Measurements from ENCODE around the gene AP2A2.

The AP2A2 gene

DNA sequence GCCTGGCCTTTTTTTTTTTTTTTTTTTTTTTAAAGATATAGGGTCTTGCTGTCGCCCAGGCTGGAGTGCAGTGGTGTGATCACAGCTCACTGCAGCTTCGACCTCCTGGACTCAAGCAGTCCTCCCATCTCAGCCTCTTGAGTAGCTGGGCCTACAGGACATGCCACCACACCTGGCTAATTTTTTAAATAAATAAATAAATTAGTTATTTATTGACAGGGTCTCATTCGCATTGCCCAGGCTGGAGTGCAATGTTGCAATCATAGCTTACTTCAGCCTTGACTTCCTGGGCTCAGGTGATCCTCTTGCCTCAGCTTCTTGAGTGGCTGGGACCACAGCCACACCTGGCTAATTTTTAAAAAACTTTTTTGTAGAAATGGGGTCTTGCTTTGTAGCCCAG, 10.5 kb downstream of the AP2A2 start:
- Histone ChIP-seq H3K9me3 (ENCODE audit: control insufficient read depth, insufficient read depth, low read depth, low read length) (no peaks in the 10 kb centered on the region), H3K4me3 (ENCODE audit: low read depth, low read length) (no peak overlapping the region), H3K27ac (ENCODE audit: extremely low read depth, low read depth, low read length) (no peak overlapping the region), H3K36me3 (ENCODE audit: control insufficient read depth in 2 of 2, insufficient read depth in 1 of 2, low read length in 2 of 2) (no peaks in the 10 kb centered on the region), H3K4me1 (ENCODE audit: control insufficient read depth, insufficient read depth, low read length) (no peaks in the 10 kb centered on the region)
- TF ChIP-seq ZBTB21 (tag by site-specific recombination; IDR thresholded peaks at IDR 0.05) (no peak), PRDM1 (tag by site-specific recombination; IDR thresholded peaks at IDR 0.05) (no peak)
- ChIA-PET POLR2A (interaction anchor here (0.6 kb wide), 2 partner anchors 47 to 187 kb away, joined by 3 read pairs; no protein-coding TSS in a partner anchor), CTCF (no interaction called here)

DNA sequence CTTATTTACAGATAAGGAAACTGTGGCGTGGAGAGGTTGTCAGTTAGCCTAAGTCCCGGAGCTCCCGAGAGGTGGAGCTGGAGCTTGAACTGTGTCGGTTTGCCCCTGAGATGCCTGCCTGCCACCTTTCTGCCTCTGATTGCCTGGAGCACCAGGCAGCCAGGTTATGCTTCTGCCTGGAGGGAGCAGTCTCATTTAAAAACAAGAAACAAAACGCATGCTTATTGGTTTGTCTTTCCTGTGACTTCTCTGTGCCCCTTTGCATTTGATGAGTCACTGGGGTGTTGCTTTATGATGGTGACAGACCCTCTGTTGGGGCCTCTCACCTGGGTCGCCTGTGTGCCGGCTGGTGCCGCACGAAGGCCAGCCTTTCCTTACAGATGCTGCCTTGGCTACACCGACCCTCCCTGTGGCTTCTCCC, 12.2 kb downstream of the AP2A2 start:
- no peak overlapping the region for H3K4me3 ChIP-seq (ENCODE audit: low read depth, low read length)
- POLR2A ChIA-PET = no interaction called here
- no peaks in the 10 kb centered on the region for H3K9me3 ChIP-seq (ENCODE audit: control insufficient read depth, insufficient read depth, low read depth, low read length)
- H3K36me3 ChIP-seq (ENCODE audit: control insufficient read depth in 2 of 2, insufficient read depth in 1 of 2, low read length in 2 of 2) = no peaks in the 10 kb centered on the region
- CTCF ChIA-PET = interaction anchor here (0.6 kb wide), 1 partner anchor 94 kb away, joined by 3 read pairs; no protein-coding TSS in a partner anchor
- H3K4me1 ChIP-seq (ENCODE audit: control insufficient read depth, insufficient read depth, low read length) = no peaks in the 10 kb centered on the region
- no peak overlapping the region for H3K27ac ChIP-seq (ENCODE audit: extremely low read depth, low read depth, low read length)
- TF ChIP-seq ZNF426 (tag by site-specific recombination; IDR thresholded peaks at IDR 0.05) = no peak
- TF ChIP-seq, protein P1, sequence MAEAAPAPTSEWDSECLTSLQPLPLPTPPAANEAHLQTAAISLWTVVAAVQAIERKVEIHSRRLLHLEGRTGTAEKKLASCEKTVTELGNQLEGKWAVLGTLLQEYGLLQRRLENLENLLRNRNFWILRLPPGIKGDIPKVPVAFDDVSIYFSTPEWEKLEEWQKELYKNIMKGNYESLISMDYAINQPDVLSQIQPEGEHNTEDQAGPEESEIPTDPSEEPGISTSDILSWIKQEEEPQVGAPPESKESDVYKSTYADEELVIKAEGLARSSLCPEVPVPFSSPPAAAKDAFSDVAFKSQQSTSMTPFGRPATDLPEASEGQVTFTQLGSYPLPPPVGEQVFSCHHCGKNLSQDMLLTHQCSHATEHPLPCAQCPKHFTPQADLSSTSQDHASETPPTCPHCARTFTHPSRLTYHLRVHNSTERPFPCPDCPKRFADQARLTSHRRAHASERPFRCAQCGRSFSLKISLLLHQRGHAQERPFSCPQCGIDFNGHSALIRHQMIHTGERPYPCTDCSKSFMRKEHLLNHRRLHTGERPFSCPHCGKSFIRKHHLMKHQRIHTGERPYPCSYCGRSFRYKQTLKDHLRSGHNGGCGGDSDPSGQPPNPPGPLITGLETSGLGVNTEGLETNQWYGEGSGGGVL (tag by site-specific recombination; IDR thresholded peaks at IDR 0.05) = no peak
- no peak for TF ChIP-seq GLIS1 (tag by site-specific recombination; IDR thresholded peaks at IDR 0.05)
- TF ChIP-seq, protein P2, sequence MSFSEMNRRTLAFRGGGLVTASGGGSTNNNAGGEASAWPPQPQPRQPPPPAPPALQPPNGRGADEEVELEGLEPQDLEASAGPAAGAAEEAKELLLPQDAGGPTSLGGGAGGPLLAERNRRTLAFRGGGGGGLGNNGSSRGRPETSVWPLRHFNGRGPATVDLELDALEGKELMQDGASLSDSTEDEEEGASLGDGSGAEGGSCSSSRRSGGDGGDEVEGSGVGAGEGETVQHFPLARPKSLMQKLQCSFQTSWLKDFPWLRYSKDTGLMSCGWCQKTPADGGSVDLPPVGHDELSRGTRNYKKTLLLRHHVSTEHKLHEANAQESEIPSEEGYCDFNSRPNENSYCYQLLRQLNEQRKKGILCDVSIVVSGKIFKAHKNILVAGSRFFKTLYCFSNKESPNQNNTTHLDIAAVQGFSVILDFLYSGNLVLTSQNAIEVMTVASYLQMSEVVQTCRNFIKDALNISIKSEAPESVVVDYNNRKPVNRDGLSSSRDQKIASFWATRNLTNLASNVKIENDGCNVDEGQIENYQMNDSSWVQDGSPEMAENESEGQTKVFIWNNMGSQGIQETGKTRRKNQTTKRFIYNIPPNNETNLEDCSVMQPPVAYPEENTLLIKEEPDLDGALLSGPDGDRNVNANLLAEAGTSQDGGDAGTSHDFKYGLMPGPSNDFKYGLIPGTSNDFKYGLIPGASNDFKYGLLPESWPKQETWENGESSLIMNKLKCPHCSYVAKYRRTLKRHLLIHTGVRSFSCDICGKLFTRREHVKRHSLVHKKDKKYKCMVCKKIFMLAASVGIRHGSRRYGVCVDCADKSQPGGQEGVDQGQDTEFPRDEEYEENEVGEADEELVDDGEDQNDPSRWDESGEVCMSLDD (tag by site-specific recombination; IDR thresholded peaks at IDR 0.05) = no peak
- TF ChIP-seq ZNF701 (tag by site-specific recombination; IDR thresholded peaks at IDR 0.05) = no peak
- TF ChIP-seq ZNF274 (IDR thresholded peaks at IDR 0.05; ENCODE audit: low read length) = no peak
- no peak for TF ChIP-seq ZNF274 (tag by site-specific recombination; IDR thresholded peaks at IDR 0.05; ENCODE audit: borderline replicate concordance)
- TF ChIP-seq ZNF174 (tag by site-specific recombination; IDR thresholded peaks at IDR 0.05) = no peak
- TF ChIP-seq ZNF837 (tag by site-specific recombination; IDR thresholded peaks at IDR 0.05) = no peak

DNA sequence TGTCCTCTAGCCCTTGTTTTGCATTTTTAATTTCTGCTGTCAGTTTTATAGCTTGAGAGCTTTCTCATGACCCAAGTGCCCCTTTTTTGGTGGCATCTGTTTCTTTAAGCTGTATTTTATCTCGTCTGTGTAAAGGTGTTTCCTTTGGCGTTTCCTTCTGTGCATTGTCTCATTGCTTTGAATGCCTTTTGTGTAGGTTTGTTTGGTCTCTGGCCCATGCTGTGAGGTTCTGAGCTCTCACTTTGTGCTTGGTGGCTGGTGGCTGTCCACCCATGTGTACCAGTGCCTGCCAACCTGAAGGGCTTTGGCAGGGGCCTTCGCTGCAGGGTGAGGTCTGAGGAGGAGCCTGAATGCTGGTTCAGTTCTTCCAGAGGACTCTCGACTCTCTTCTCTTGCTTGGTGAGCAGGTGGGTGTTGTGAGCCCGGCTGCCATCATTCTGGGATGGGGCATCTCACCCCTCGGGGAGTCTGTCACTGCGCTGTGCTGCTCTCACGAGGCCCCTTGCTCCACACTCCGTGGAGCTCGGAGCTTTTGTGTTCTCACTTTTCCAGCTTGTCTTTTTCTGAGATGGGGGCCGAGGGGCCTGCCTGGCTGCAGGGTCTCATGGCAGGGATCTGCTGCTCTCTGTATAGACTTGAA, 14.9 kb downstream of the AP2A2 start:
- ChIA-PET CTCF (interaction anchor here (0.5 to 0.6 kb wide), 2 partner anchors 18 to 27 kb away, joined by 3 to 5 read pairs; no protein-coding TSS in a partner anchor), POLR2A (interaction anchor here (1.1 kb wide), 1 partner anchor 30 kb away, joined by 3 read pairs; the partner anchor contains the start of gene CHID1)
- Histone ChIP-seq H3K27ac (ENCODE audit: extremely low read depth, low read depth, low read length) (no peak overlapping the region), H3K4me3 (ENCODE audit: low read depth, low read length) (no peak overlapping the region), H3K9me3 (ENCODE audit: control insufficient read depth, insufficient read depth, low read depth, low read length) (no peaks in the 10 kb centered on the region), H3K36me3 (ENCODE audit: control insufficient read depth in 2 of 2, insufficient read depth in 1 of 2, low read length in 2 of 2) (peaks cover 0 to 17% of the 10 kb centered on the region in 2 experiments; a peak in 1 of 3 replicates), H3K4me1 (ENCODE audit: control insufficient read depth, insufficient read depth, low read length) (no peaks in the 10 kb centered on the region)
- TF ChIP-seq, protein P3, sequence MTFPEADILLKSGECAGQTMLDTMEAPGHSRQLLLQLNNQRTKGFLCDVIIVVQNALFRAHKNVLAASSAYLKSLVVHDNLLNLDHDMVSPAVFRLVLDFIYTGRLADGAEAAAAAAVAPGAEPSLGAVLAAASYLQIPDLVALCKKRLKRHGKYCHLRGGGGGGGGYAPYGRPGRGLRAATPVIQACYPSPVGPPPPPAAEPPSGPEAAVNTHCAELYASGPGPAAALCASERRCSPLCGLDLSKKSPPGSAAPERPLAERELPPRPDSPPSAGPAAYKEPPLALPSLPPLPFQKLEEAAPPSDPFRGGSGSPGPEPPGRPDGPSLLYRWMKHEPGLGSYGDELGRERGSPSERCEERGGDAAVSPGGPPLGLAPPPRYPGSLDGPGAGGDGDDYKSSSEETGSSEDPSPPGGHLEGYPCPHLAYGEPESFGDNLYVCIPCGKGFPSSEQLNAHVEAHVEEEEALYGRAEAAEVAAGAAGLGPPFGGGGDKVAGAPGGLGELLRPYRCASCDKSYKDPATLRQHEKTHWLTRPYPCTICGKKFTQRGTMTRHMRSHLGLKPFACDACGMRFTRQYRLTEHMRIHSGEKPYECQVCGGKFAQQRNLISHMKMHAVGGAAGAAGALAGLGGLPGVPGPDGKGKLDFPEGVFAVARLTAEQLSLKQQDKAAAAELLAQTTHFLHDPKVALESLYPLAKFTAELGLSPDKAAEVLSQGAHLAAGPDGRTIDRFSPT (tag by site-specific recombination; IDR thresholded peaks at IDR 0.05) = no peak
- TF ChIP-seq ZNF558 (tag by site-specific recombination; IDR thresholded peaks at IDR 0.05) (no peak), GFI1B (tag by site-specific recombination; IDR thresholded peaks at IDR 0.05) (no peak), ZFP69B (tag by site-specific recombination; IDR thresholded peaks at IDR 0.05) (no peak), ZNF184 (tag by site-specific recombination; IDR thresholded peaks at IDR 0.05) (no peak), ZNF404 (tag by site-specific recombination; IDR thresholded peaks at IDR 0.05) (no peak), ZNF138 (tag by site-specific recombination; IDR thresholded peaks at IDR 0.05; ENCODE audit: borderline replicate concordance) (no peak), ZNF48 (tag by site-specific recombination; IDR thresholded peaks at IDR 0.05) (no peak), ZNF302 (tag by site-specific recombination; IDR thresholded peaks at IDR 0.05; ENCODE audit: low read depth) (no peak), ZNF146 (tag by site-specific recombination; IDR thresholded peaks at IDR 0.05) (no peak), FEZF1 (tag by site-specific recombination; IDR thresholded peaks at IDR 0.05) (no peak)
- TF ChIP-seq, protein P4, sequence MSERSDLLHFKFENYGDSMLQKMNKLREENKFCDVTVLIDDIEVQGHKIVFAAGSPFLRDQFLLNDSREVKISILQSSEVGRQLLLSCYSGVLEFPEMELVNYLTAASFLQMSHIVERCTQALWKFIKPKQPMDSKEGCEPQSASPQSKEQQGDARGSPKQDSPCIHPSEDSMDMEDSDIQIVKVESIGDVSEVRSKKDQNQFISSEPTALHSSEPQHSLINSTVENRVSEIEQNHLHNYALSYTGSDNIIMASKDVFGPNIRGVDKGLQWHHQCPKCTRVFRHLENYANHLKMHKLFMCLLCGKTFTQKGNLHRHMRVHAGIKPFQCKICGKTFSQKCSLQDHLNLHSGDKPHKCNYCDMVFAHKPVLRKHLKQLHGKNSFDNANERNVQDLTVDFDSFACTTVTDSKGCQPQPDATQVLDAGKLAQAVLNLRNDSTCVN (tag by site-specific recombination; optimal IDR thresholded peaks at IDR 0.05) = no peak
